ENCODE results near the gene FBXW2. TPM values are rescaled to one million over a fixed set of nuclear protein-coding genes. Genes with fewer than 3 reads are reported as not detected.

The FBXW2 gene
- polyA plus RNA-seq, 1 of the 3 experiments (the other 2 are of a cell fraction), result 40.1 TPM

GRCh38 chr9:120770931-120771330 lies 22.3 kb downstream of the FBXW2 start:
- H3K9ac ChIP-seq, result no peak overlapping the region
- peaks cover 60 to 73% of the 10 kb centered on the region in 2 experiments for H3K36me3 ChIP-seq (replicated peaks in 1 of 2; ENCODE audit: control insufficient read depth in 1 of 2, insufficient read depth in 2 of 2, low read length in 1 of 2)
- H3K4me1 ChIP-seq (ENCODE audit: control insufficient read depth in 1 of 2, insufficient read depth in 2 of 2, low read depth in 1 of 2, low read length in 1 of 2), result no peaks in the 10 kb centered on the region
- no peak for DNase-seq
- no peaks in the 10 kb centered on the region for H4K20me1 ChIP-seq (ENCODE audit: insufficient read depth)
- H3K9me2 ChIP-seq, result no peaks in the 10 kb centered on the region
- no peaks in the 10 kb centered on the region for H3K79me2 ChIP-seq (ENCODE audit: insufficient read depth)
- TF ChIP-seq RXRA (IDR thresholded peaks at IDR 0.05; ENCODE audit: borderline replicate concordance, low read depth), result no peak
- no peak for TF ChIP-seq PBX3 (IDR thresholded peaks at IDR 0.05)
- no peak for TF ChIP-seq GABPA (IDR thresholded peaks at IDR 0.05; ENCODE audit: low read depth)
- no peak for TF ChIP-seq EP300 (IDR thresholded peaks at IDR 0.05; ENCODE audit: borderline replicate concordance in 1 of 2, low read depth in 1 of 2, low read length in 1 of 2)
- TF ChIP-seq FOXM1 (IDR thresholded peaks at IDR 0.05; ENCODE audit: low read depth), result no peak
- no peak for TF ChIP-seq RFX5 (IDR thresholded peaks at IDR 0.05; ENCODE audit: low read length)
- no peak for TF ChIP-seq ZBTB33 (IDR thresholded peaks at IDR 0.05; ENCODE audit: borderline replicate concordance, low read depth)
- no peak overlapping the region for H2AFZ ChIP-seq (ENCODE audit: low read depth)
- no peak overlapping the region for H3K4me3 ChIP-seq (ENCODE audit: low read depth in 2 of 2, low read length in 1 of 2)
- H3K4me2 ChIP-seq, result no peak overlapping the region
- ChIA-PET POLR2A (no interaction called here), CTCF (interaction anchor here (1.4 kb wide), 1 partner anchor 151 kb away, joined by 3 read pairs; no protein-coding TSS in a partner anchor)
- 98% methylated on average over 4 of the region's 4 CpGs for WGBS (ENCODE audit: low lambda C conversion rate)
- no peaks in the 10 kb centered on the region for H3K9me3 ChIP-seq
- H3F3A ChIP-seq (replicated peaks; ENCODE audit: insufficient read depth), result peaks cover 4% of the 10 kb centered on the region
- no peaks in the 10 kb centered on the region for H3K27me3 ChIP-seq (ENCODE audit: insufficient read depth)
- H3K27ac ChIP-seq (ENCODE audit: low read depth in 2 of 2, low read length in 1 of 2), result no peak overlapping the region

- no peak overlapping the region for H2AFZ ChIP-seq (ENCODE audit: low read depth)
- no peaks in the 10 kb centered on the region for H3K27me3 ChIP-seq (ENCODE audit: insufficient read depth)
- ChIA-PET CTCF (interaction anchor here (1.5 to 1.6 kb wide), 2 partner anchors 10 to 13 kb away, joined by 4 to 5 read pairs; no protein-coding TSS in a partner anchor), POLR2A (no interaction called here)
- H3K36me3 ChIP-seq (replicated peaks in 1 of 2; ENCODE audit: control insufficient read depth in 1 of 2, insufficient read depth in 2 of 2, low read length in 1 of 2), result peaks cover 61 to 67% of the 10 kb centered on the region in 2 experiments
- no peaks in the 10 kb centered on the region for H4K20me1 ChIP-seq (ENCODE audit: insufficient read depth)
- H3K79me2 ChIP-seq (ENCODE audit: insufficient read depth), result no peaks in the 10 kb centered on the region
- no peaks in the 10 kb centered on the region for H3K9me3 ChIP-seq
- no peak overlapping the region for H3K4me2 ChIP-seq
- H3K27ac ChIP-seq (ENCODE audit: low read depth in 2 of 2, low read length in 1 of 2), result no peak overlapping the region
- DNase-seq, result no peak
- H3K9ac ChIP-seq, result no peak overlapping the region
- H3K4me1 ChIP-seq (ENCODE audit: control insufficient read depth in 1 of 2, insufficient read depth in 2 of 2, low read depth in 1 of 2, low read length in 1 of 2), result no peaks in the 10 kb centered on the region
- no peaks in the 10 kb centered on the region for H3K9me2 ChIP-seq
- 96% methylated on average over 1 of the region's 1 CpG for WGBS (ENCODE audit: low lambda C conversion rate)
- H3K4me3 ChIP-seq (ENCODE audit: low read depth in 2 of 2, low read length in 1 of 2), result no peak overlapping the region
- no peak for TF ChIP-seq SIN3A (IDR thresholded peaks at IDR 0.05; ENCODE audit: borderline replicate concordance, low read depth, low read length)
- TF ChIP-seq IRF3 (IDR thresholded peaks at IDR 0.05; ENCODE audit: low read depth, low read length), result no peak
- TF ChIP-seq RXRA (IDR thresholded peaks at IDR 0.05; ENCODE audit: borderline replicate concordance, low read depth), result no peak
- TF ChIP-seq TCF12 (IDR thresholded peaks at IDR 0.05), result no peak
- no peak for TF ChIP-seq MEF2A (IDR thresholded peaks at IDR 0.05; ENCODE audit: borderline replicate concordance, low read depth)
- peaks cover 4% of the 10 kb centered on the region for H3F3A ChIP-seq (replicated peaks; ENCODE audit: insufficient read depth)
Measured at GRCh38 chr9:120768886-120769285, 24.3 kb downstream of the FBXW2 start.
